HG03442 (cell line): ENCODE results near the gene NAXE.
"Not testable (repeated sequence)": the region's sequence is repeated elsewhere in the genome, so short reads cannot be mapped to it uniquely, and the experiment has no call there.

Source experiments
- ATAC-seq: cut with Tn5 transposase; IDR thresholded peaks from one replicate; pipeline ENCODE4 v1.9.1; 2021; ENCODE audit warnings: mild to moderate bottlenecking, moderate library complexity; ENCODE audit not compliant: unreplicated experiment

NAXE gene

DNA sequence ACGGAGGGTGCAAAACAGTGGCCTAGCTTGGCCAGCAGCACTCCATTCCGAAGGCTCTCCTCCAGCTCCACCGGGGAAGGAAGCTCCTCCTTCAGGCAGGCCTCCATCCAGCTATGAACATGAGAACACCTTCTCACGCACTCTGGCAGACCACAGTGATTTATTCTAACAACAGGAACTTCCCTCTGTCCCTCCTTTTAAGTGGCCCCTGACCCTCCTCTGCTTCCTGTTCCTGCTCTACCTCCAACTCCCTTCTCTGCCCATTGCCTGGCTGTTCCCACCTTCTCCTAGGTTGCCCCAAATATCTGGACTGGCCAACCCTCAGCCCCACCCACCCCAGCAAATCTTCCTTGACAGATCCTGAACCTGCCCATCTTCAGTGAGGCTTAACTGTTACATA, 25.1 kb upstream of the NAXE start:
- no peak for ATAC-seq

DNA sequence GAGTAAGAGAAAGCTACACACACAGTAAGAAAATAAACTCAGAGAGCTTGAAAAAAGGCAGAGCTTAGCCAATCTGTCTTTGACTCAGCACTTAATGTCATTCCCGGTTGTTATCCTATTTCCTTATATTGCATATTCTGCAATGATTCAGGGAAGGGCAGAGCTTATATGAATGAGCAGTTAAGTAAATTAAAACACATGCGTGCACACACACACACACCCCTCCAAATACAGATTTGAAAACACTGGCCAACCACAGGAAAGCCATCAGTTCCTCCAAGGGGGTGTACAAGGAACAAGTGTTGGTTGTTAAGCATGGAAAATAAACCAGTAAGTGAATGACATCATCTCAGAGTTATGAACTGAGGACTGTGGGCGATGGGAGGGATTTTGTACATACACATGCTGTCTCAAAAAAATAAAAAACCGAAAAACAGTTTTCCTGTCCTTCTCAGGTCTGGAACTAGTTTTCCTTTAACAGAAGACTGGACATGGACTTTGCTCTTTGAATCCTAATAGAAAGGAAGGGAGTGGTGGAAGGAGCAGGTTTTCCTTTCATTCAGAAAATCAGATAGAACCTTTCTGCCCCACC, 20.2 kb upstream of the NAXE start:
- no peak for ATAC-seq

DNA sequence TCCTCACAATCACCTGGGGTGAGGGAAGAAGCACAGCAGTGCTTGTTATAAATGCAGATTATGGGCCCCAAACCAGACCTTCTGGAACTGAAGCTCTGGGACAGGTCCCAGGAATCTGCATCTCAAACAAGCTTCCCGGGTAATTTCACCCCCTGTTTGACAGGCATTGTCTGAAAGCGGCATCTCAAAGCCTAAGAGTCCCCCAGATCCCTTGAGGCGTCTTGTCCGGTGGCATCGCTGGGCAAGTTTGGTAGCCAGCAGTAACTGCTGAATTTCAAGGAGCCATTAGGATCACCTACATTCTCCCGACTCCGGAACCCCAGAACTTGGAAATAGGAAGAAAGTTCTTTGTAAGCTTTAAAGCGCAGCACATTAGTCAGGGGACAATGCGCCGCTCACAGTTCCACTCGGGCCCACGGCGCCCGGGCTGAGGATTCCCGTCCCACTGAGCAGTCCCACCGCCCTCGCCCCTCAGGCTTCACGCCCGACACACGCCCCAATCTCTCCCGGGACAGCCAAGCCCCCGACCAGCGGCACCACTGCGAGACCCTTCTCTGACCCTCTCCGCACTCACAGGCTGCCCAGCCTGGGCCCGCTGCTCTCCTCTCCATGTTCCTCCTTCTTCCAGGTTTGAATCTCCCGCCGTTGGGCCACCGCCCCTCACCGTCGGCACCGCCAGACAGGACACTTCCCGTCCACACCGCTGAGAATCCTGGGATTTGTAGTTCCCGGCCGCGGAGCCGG, 19.5 kb upstream of the NAXE start, which contains the start of gene IQGAP3:
Gene IQGAP3, minus strand, starts transcription at position 647 of the 744 bp plus-strand sequence. Its CDS starts 36 bp downstream, at position 611.
- ATAC-seq: no peak

DNA sequence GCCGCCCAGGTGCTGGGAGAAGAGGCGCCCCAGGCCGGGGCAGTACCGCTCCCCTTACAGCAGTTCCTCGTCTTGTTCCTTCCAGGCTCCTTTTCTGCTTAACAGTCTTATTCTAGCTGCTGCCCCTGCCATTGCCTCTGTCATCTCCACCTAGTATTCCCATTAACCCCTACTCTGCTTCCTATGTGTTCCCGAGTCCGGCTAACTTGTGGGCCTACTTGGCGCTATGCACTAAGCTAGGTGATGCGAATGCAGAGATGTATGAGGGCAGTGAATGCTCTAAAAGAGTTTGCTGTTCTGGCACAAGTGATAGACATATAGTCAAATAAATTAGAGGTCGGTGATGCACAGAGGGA, 18.9 kb upstream of the NAXE start:
- no peak for ATAC-seq

GRCh38 chr1:156574039-156574633, 17.4 kb upstream of the NAXE start:
- ATAC-seq: no peak

DNA sequence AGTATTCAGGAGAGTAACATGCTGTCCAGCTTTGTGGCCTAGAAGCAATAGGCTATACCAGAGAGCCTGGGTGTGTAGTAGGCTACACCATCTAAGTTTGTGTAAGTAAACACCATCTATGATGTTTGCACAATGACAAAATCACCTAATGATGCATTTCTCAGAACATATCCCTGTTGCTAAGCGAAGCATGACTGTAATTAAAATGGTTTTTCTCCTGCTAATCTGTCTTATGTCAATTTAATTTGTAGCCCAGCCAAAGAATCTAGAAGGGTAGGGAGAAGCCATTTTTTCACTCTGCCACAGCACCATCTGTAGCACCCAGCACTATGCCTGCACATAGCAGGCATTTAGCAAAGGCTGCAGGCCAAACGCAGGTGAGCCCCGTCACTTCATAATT, 14.0 kb upstream of the NAXE start:
- no peak for ATAC-seq

DNA sequence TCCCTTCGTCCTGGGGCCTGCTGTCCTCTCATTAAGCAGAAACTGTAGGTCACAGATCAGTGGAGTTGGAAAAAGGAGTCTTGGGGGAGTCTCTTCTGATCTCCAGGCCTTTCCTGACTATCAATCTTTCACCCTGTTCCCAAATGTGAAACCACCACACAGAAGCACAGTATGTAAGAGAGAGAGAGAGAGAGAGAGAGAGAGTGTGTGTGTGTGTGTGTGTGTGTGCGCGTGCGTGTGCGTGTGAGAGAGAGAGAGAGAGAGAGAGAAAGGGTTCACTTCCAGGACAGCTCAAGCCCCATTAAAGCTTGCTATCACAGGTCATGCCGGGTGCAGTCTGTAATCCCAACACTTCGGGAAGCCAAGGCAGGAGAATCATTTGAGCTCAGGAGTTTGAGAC, 13.5 kb upstream of the NAXE start:
- no peak for ATAC-seq

DNA sequence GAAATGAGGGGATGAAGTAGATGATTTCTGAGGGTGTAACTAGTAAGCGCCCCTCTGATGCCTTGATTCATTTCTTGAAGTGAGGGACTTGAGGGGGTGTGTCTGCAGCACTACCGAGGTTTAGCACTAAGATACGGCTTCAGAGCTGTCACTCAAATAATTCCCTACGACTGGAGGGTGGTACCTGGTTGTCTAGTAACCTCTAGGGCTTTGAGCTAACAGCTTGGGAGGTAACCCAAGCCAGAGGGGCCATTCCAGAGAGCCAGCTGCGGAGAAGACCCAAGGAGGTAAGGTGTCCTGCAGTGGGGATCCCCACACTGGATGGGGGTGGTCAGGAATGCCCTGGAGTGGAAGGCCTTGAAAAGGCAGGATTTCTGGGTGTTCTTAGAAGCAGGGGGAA, 12.1 kb upstream of the NAXE start, which contains the start of gene TTC24:
Gene TTC24, plus strand, starts transcription at position 252 of the 400 bp plus-strand sequence. CDS start 1,642 bp downstream, outside the sequence.
- no peak for ATAC-seq

GRCh38 chr1:156581661-156582387, 9.8 kb upstream of the NAXE start:
- no peak for ATAC-seq

- ATAC-seq: no peak
Measured at GRCh38 chr1:156582388-156583017, 9.1 kb upstream of the NAXE start.

- ATAC-seq: no peak
Measured at GRCh38 chr1:156583821-156584622, 7.6 kb upstream of the NAXE start.

- no peak for ATAC-seq
Measured at GRCh38 chr1:156584813-156585212, 6.8 kb upstream of the NAXE start.

GRCh38 chr1:156586323-156586722, 5.3 kb upstream of the NAXE start:
- no peak for ATAC-seq

DNA sequence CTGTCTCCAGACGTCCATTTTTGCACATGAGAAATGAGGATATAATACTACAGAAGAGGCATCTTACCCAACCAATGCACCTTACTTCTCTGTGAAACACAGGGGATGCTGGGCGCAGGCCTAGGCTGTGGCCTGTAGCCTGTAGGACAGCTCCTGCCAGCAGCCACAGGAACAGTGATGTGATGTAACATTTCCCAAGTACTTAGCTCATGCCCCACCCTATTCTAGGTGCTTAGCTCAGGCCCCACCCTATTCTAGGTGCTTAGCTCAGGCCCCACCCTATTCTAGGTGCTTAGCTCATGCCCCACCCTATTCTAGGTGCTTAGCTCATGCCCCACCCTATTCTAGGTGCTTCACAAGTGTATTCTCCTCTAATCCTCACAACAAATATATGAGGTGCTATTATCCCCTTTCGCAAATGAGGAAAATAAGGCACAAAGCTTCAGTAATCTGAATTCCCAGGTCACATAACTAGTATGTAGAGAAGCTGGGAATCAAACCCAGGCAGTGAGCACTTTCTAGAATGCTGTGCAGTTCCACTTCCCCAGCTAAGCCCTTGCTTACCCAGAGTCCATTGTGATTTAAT, 4.6 kb upstream of the NAXE start:
- ATAC-seq: no peak

DNA sequence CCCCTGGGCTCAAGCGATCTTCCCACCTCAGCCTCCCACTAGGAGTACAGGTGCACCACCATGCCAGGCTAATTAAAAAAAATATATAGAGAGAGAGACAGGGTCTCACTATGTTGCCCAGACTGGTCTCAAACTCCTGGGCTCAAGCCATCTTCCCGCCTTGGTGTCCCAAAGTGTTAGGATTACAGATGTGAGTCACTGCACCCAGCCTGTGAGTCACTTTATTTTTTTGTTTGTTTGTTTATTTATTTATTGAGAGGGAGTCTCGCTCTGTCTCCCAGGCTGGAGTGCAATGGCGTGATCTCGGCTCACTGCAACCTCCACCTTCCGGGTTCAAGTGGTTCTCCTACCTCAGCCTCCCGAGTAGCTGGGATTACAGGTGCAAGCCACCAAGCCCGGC, 3.6 kb upstream of the NAXE start:
- not testable (repeated sequence) for ATAC-seq

GRCh38 chr1:156589546-156589945, 2.0 kb upstream of the NAXE start:
- no peak for ATAC-seq

- no peak for ATAC-seq
Measured at GRCh38 chr1:156590326-156591180, 1.0 kb upstream of the NAXE start.

DNA sequence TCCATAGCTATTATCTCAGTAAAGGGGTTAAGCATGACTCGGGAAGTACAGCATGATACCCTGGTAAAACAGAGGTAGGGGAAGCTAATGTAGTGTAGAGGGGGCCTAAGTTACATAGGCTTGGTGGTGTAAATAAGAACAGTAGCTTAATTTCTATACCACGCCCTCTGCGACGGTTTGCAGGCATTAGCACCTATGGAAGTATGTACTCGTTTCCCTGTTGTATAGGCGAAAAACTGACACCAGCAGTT, 470 bp upstream of the NAXE start:
- ATAC-seq: no peak
